Stimulated activated CD4-positive, alpha-beta T cell treated with anti-CD3 and anti-CD28 coated beads, Interleukin-15, amount 100 ng/mL, for 1 hour (primary cell): ENCODE results near the gene POGZ.

ENCODE experiments used
- DNase-seq, 2 donors: peaks; one replicate each; pipeline ENCODE4 v3.0.0-alpha.2; 2020; ENCODE audit warnings: low read depth in 1 of 2, low spot score in 1 of 2

Gene POGZ, protein sequence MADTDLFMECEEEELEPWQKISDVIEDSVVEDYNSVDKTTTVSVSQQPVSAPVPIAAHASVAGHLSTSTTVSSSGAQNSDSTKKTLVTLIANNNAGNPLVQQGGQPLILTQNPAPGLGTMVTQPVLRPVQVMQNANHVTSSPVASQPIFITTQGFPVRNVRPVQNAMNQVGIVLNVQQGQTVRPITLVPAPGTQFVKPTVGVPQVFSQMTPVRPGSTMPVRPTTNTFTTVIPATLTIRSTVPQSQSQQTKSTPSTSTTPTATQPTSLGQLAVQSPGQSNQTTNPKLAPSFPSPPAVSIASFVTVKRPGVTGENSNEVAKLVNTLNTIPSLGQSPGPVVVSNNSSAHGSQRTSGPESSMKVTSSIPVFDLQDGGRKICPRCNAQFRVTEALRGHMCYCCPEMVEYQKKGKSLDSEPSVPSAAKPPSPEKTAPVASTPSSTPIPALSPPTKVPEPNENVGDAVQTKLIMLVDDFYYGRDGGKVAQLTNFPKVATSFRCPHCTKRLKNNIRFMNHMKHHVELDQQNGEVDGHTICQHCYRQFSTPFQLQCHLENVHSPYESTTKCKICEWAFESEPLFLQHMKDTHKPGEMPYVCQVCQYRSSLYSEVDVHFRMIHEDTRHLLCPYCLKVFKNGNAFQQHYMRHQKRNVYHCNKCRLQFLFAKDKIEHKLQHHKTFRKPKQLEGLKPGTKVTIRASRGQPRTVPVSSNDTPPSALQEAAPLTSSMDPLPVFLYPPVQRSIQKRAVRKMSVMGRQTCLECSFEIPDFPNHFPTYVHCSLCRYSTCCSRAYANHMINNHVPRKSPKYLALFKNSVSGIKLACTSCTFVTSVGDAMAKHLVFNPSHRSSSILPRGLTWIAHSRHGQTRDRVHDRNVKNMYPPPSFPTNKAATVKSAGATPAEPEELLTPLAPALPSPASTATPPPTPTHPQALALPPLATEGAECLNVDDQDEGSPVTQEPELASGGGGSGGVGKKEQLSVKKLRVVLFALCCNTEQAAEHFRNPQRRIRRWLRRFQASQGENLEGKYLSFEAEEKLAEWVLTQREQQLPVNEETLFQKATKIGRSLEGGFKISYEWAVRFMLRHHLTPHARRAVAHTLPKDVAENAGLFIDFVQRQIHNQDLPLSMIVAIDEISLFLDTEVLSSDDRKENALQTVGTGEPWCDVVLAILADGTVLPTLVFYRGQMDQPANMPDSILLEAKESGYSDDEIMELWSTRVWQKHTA (N-terminal part only)

DNA sequence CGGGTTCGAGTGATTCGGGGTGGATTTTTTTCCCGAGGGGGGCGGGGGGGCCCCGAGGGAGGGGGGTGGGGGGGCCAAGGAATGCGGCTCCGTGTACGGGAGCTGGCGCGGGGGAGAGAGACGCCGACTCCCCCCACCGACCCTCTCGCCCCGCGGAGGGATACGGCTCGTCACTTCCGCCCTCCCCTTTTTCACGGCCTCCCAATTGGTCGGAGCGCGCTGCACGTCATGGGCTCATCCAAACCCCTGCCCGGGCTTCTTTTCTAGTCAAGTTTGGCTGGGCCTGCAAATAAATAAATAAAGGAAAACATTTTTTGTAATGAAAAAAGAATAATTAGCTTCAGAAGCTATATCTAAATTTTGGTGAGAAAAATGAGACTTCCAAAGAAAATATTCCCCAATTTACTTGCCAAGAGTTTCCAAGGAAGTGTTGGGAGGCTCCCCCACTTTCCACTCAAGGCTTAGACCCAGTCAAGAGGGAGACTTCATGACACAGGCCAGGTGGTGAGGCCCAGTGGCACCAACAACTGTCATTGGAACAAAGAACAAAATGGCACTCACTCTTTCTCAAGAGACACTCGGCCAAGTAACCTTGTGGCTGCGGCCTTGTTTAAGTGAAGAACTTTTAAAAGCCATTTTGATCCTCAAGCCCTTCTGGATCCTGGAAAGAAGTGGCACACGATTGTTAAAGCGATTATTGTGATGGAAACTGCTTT, at the start of gene POGZ:
POGZ (minus strand) TSS at position 164 of the 716 bp plus-strand sequence. CDS start 17,290 bp downstream, outside the sequence.
- peak; percentile 87 to 90 for DNase-seq

DNA sequence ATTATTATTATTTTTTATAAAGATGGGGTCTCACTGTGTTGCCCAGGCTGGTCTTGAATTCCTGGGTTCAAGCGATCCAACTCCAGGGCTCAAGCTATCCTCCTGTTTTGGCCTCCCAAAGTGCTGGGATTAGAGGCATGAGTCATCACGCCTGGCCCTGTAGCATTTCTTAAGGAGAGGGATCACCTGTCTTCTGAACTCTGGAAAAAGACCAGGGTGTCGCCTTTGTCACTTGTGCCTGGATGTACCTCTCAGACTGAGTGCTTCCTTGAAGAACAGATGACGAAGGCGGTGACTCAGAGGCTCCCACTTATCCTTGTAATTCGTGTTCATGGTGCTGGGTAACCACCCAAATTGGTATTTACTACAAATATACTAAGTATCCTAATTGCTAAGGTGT, 49.5 kb upstream of the POGZ start:
- no peak for DNase-seq

DNA sequence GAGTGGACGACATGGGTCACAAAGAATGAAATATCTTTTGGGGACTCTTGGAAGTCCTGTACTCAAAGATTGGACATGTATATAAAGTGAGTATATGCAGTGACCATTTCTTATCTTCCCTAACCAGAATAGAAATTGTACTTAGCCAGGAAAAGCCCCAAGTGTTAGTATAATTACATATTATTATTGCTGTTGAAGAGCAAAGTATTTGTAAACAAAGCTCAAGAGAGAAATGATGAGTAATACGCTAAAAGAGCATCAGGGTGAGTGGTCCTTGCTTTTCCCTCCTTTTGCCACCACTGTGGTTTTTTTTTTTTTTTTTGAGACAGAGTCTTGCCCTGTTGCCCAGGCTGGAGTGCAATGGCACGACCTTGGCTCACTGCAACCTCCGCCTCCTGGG, 45.5 kb upstream of the POGZ start:
- DNase-seq = no peak

DNA sequence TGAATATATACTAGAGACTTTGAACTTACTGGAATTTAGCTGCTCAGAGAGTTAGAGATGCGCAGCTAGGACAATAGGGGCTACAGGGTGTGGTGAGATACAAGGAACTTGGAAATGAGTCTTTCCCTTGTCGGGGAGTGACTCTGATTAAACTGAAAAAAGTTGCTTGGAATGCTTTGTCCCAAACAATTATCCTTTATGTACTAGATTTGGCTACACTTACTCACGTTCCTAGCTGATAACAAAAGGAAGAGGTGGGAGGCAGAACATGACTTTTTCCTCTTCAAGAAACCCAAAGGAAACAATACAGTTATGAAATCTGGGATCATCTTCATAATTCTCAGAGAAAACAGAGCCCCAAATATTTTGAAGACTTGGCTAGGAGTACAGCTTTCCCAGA, 45.0 kb upstream of the POGZ start:
- no peak for DNase-seq

DNA sequence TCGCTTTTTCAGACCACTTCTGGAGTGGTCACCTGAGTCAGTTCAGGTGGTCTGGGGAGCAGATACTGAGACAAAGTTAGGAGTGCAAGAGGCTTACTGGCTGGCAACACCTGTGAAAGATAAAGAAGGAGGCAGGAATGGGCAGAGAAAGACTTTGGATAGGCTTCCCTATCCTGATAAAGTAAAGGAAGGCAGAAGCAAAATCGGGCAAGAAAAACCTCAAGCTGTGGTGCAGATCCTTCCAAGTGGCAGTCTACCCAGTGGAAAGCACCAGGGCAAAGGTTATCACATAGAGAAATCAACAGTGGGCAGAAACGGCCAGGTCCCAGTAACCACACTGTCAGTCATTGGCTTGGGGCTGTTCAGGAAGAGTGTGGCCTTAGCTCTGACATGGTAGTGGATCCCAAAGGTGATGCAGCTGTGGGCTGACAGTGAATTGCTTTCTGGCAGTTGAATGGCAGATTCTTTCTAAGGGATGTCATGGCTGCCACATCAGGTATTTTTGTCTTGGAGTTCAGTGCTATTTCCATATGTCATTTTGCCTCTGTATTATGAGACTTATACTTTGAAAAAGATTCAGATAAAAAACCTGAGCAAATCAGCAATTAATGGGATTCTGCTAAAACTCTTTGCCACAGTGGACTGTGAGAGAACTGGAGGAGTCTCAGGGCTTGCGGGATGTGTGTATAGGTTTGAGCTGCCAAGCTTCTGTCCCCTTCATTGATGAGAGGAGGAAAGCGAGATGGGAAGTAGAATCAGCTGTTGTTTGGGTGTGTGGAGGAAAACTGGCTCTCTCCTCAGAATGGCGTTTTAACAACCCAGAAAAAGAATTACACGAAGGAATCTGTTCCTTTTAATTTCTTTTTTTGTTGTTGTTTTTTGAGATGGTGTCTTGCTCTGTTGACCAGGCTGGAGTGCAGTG, 43.8 kb upstream of the POGZ start:
- DNase-seq = no peak

DNA sequence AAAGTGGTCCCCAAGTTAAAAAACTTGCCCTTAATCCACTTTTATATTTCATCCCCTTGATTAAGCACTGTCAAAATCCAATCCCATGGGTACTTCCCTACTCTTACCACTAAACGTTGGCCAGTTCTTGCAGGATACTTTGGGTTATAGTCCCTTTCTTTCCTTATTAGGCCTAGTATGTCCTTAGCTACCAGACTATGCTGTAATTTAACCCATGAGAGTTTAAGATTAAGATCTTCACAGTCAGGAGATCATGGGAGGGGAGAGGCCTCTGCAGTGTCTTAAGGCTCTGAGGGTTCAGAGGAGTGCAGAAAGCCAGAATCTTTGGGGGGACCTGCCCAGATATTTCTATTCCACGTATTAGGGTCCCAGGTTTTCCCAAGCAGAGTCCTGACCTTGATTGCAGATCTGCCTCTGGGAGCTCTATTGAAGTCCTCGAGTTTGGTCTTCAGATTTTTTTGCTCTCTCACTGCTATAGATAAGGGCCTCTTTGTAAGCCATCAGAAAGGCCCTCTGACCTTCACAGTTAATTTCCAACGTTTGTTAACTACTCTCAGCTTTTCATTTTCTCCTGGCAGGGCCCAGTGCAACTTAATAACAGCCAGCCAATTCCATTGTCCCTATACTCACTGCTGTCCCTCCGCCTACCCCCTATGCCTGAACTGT, 42.9 kb upstream of the POGZ start:
- no peak for DNase-seq

DNA sequence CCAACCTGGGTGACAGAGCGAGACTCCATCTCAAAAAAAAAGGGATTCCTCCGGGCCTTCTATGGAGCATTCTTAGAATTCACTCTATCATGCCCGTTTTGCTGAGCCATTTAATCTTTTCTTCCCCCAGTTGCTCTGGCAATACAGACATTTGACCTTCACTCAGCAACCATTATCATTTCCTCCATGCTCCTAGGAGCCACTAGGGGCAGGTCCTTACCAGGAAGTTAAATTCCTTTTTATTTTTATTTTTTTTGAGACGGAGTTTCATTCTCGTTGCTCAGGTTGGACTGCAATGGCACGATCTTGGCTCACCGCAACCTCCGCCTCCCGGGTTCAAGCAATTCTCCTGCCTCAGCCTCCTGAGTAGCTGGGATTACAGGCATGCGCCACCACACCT, 42.2 kb upstream of the POGZ start:
- no peak for DNase-seq

DNA sequence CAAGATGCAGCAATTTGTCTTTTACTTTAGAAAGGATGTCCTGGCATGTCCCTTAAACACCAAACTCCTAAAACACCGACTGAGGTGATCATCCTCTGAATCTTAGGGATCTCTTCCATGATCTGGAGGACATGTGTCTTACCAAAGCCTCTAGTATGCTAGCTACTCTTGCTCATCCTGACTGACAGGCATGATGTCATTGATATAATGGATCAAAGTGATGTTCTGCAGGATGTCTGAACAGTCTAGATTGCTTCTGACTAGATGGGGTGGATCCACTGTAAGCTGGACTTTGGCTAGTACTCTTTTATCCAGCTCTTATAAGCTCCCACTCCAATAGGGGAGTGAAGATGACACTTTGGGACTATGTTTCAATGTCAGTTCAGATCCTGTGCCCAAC, 40.6 kb upstream of the POGZ start:
- DNase-seq = no peak

DNA sequence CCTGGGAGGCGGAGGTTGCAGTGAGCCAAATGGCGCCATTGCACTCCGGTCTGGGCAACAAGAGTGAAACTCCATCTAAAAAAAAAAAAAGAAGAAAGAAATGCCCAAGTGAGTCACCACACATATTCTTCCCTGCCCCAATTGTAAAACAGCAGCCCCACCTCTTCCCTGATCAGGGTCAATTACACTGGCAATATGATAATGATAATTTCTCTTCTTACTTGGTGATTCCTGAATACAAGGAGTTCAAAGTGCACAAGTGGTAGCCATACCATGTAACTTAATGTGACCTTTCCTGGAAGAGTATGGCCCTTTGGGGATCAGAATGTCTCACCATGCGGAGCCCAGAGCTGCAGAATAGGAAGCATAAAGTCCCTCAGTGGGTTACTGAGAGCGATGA, 40.1 kb upstream of the POGZ start:
- no peak for DNase-seq

DNA sequence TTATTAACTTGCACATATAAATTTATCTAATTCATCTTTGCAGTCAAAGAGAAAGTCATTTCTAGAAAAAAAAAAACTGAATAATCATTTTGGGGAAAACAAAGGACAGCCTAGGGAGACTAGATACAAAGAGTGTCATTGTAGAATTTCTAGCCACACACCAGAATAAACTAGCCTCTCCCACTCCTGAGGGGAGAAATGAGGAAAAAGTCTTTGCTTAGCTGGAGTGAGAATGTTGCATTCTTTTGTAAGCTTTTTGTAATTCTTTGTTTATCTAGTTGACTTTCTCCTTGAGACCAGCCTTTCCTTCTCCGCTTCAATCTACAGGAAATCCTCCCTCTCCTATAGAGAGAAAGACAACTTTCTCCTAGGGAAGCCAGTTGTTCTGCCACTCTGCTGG, 36.0 kb upstream of the POGZ start:
- no peak for DNase-seq

DNA sequence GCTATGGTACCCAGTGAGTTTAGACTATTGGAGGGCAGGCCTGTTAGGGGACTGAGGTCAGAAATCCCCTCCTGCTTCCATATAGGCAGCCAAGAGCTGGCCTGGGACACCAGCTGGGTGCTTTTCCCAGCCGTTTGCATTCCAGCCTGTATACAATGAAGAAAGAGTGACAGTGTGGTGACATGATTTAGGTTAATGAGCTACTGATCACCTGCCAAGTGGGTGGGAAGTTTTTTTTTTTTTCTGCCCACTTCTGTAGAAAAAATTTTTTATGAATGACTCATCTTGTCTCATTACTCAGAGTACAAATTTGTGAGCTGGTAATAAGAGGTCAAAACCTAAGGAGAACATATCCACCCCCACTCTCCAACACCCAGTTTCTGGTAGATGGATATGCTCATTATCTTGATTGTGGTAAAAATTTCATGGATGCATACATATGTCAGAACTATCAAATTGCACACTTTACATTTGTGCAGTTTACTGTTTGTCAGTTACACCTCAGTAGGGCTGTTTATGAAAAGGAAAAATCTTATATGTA, 35.5 kb upstream of the POGZ start:
- no peak for DNase-seq

DNA sequence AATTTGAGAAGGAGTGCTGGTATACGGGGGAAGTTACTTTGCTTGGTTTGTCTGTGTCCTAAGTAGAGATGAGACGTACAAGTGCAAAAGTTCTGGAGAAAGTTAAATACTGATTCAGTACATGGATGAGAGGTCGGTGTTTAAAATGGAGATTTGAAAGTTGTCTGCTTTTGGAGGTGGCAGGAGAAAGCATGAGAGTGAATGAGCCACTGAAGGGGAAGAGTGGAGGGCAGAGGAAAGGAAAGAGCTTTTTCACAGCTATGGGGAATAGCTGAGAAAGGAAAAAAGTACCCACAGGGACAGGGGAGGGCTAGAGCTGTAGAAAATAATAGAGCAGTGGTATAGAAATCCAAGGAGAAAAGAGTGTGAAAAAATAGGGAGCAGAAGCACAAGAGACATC, 33.7 kb upstream of the POGZ start:
- no peak for DNase-seq

DNA sequence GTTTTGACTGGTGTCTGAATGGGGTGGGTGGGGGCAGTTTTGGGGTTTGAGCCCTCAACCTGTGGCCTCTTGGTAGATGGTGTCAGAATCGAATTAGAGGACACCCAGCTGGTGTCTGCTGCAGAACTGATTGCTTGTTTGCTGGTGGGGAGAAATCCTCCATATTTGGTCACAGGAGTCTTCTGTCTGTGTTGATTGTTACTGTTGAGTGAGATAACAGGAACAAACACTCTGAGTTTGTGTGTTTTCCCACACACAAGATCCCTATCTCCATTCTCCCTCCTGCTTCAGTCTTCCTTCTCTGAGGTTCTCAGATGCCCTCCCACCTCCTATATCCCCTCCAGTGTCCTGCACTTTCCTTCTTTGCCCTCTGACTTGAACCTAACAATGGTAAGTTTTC, 32.8 kb upstream of the POGZ start:
- no peak for DNase-seq

DNA sequence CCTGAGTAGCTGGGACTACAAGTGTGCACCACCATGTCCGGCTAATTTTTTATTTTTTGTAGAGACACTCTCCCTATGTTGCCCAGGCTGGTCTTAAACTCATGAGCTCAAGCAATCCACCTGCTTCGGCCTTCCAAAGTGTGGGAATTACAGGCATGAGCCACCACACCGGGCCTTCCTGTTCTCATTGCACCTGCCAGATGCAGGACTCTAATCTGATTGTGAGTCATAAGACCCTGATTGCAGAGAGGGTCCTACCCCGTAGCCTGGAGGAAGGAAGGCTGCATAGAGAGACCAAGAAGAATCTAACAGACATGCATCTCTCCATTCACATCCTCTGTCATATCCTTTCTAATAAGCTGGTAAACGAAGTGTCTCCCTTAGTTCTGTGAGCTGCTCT, 32.3 kb upstream of the POGZ start:
- DNase-seq = no peak

DNA sequence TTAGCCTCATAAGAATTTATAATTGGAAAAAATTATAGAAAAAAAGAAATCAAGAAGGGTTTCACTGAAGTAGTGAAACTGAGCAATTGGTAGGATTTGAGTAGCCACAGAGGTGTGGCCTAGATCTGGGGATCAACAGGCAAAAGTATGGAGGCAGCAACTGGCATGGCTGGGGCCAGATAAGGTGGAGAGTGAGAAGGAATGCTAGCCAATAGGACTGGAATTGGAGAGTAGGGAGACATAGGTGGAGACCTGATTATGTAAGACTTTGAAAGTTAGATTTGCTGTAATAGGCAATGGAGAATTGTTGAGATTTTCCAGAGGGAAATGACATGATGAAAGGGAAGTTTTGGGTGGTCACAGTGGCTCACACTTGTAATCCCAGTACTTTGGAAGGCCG, 27.3 kb upstream of the POGZ start:
- no peak for DNase-seq

DNA sequence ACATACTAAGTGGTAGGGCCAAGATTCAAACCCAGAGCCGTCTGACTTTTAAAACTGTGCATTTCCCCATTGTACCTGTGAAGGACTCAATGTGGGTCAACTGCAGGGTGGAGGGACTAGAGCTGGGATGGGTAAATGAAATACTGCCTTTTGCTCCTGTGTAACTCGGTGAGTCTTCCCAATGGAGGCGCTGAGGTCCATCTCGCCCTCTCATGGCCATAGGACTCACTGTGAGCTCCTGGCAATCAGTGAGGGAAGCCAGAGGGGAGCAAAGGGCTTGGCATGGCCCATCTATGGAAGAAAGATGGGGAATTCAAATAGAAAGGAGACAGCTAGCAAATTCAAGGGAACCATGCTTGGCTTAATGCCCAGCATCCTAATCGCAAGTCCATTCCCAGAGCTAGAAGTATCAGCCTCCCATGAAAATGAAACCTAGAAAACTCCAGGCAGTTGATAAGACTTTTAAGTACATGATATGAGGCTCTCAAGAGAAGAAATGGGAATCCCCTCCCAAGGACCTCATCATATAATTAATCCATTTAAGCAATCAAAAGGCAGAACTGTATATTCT, 26.5 kb upstream of the POGZ start:
- no peak for DNase-seq

DNA sequence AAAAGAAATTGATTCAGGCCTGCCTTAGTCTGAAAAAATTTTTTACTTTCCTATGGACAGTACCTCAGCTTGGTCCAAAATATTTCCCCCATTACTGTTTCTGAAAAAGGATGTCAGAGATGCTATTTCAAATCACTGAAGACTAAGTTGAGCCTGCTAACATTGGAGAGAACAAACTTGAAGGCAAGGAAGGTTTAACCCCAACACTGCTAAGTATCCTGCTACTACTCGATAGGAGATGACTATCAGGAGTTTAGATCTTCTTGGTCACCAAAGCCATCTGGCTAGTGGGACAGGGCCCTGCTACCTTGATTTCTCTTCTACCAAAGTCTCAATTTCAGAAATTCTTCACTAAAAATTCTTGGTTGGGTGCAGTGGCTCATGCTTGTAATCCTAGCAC, 22.7 kb upstream of the POGZ start:
- no peak for DNase-seq

DNA sequence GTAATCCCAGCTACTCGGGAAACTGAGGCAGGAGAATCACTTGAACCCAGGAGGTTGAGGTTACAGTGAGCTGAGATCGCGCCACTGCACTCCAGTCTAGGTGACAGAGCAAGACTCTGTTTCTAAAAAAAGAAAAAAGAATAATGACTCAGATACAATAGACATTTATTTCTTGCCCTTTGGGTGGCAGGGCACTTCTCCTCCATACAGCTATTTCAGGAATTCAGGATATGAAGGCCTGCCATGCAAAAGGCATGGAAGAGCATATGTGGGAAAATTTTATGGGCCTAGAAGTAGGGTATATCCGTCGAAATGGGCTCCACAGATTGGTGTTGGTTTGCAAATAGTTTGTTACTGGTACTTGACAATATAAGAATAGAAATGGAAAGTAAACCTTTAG, 20.2 kb upstream of the POGZ start:
- DNase-seq = no peak

DNA sequence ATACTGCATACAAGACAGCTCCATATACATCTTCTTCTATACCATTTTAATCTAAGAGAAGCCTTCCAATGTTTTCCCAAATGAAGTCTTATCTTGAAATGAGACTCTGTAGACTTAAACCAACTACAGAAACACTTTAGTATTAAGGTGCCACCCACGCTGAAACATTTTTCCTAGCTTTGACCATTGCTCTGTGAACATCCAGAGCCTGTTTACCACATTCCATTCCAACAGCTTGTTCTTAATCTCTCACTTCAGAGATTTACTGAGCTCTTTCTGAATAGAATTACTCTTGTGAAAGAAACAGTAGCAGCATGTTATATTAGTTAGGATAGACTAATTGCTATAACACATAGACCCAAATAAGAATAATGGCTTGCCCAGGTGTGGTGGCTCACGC, 19.6 kb upstream of the POGZ start:
- no peak for DNase-seq
